Astrocyte of the cerebellum (primary cell): ENCODE results near the gene ANKMY1.

Source experiments
- DNase-seq: peaks from one replicate; pipeline ENCODE4 v3.0.0-alpha.2; 2011; ENCODE audit warnings: low read depth
- H3K4me3 ChIP-seq: 2 replicates; pipeline ENCODE4 v1.5.1; 2011; ENCODE audit warnings: mild to moderate bottlenecking, low read depth, low read length, moderate library complexity
- in situ Hi-C: cut with HindIII; loops from 2 replicates; pipeline ENCODE4 v1.10.0; 2017; ENCODE audit warnings: low sequenced_read_pairs
- TF ChIP-seq, protein P1 (sequence below): IDR thresholded peaks from 2 replicates; pipeline ENCODE4 v1.5.1; 2012; ENCODE audit warnings: low read length, low read depth, moderate library complexity, mild to moderate bottlenecking; ENCODE audit errors: missing control alignments

The ANKMY1 gene

DNA sequence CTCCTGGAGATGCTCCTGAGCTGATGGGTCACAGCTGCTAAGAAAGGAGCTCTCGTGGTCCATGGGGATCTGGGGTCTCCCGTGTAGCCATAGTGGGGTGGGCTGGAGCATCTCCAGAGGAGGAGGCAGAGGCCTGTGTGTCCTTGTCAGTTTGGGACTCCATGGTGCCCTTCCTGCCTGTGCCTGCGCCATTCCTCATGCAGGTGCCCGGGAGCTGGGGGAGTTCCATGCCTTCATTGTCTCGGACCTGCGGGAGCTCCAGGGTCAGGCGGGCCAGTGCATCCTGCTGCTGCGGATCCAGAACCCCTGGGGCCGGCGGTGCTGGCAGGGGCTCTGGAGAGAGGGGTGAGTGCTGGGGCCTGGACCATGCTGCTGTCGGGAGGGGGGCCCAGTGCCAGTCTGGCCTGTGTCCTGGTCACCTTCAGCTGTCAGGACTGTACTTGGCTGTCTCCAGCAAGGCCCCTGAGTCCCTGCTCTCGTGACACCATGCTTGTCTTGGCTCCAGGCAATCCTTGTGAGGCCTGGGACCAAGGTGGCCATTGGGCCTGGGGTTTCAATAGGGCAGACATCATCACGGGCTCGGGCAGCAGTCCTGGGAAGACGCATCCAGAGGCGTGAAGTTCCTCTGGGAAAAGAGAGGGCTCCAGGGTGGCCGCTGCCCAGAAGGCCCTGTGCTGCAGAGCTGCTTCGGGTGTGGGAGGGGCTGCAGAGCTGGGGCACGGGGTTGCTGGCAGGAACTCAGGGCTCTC is 36.1 kb upstream of the ANKMY1 start:
- in situ Hi-C loops, result no loop called here

GRCh38 chr2:240593026-240593702 is 35.4 kb upstream of the ANKMY1 start:
- no peak overlapping the region for H3K4me3 ChIP-seq
- no peak for DNase-seq
- in situ Hi-C loops, result no loop called here
- TF ChIP-seq, protein P1, sequence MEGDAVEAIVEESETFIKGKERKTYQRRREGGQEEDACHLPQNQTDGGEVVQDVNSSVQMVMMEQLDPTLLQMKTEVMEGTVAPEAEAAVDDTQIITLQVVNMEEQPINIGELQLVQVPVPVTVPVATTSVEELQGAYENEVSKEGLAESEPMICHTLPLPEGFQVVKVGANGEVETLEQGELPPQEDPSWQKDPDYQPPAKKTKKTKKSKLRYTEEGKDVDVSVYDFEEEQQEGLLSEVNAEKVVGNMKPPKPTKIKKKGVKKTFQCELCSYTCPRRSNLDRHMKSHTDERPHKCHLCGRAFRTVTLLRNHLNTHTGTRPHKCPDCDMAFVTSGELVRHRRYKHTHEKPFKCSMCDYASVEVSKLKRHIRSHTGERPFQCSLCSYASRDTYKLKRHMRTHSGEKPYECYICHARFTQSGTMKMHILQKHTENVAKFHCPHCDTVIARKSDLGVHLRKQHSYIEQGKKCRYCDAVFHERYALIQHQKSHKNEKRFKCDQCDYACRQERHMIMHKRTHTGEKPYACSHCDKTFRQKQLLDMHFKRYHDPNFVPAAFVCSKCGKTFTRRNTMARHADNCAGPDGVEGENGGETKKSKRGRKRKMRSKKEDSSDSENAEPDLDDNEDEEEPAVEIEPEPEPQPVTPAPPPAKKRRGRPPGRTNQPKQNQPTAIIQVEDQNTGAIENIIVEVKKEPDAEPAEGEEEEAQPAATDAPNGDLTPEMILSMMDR, result no peak

More for the DNA sequence above, 36.1 kb upstream of the ANKMY1 start:
- no peak for DNase-seq
- no peak overlapping the region for H3K4me3 ChIP-seq
- TF ChIP-seq, protein P1, result no peak

- H3K4me3 ChIP-seq, result no peak overlapping the region
- no peak for DNase-seq
- in situ Hi-C loops, result no loop called here
- TF ChIP-seq, protein P1, result no peak
Observed at GRCh38 chr2:240591784-240592183, 34.0 kb upstream of the ANKMY1 start.

DNA sequence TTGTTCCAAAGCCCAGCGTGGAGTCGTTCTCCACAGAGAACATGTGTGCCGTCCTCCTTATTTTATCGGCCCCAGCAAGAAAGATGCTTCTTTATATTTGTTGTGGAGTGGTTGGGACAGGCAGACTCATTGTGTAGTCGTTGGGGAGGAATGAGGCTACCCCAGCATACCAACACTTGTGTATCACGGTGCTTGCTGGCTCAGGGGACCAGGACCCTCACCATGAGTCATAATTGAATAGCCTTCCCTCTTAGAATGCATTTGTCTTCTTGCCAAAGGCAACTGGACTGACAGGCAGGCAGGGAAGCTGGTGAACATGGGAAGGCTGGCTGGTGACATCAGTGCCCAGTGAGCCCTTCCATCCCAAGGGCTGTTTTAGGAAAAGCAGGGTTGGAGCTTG is 33.4 kb upstream of the ANKMY1 start:
- in situ Hi-C loops, result no loop called here
- no peak for DNase-seq
- no peak overlapping the region for H3K4me3 ChIP-seq
- TF ChIP-seq, protein P1, result no peak

DNA sequence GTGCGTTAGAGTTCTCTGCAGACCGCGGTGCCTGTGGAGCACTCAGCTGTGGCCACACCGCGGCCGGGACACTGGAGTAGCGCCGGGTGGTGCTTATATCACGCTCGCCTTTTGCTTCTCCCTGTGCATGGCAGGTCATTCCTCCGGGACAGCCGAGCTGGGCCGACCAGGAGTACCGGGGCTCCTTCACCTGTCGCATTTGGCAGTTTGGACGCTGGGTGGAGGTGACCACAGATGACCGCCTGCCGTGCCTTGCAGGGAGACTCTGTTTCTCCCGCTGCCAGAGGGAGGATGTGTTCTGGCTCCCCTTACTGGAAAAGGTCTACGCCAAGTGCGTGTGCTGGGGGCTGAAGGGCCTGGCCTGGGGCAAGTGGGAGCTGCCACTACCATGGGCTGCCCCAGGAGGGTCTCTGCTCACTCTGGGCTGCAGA is 32.9 kb upstream of the ANKMY1 start:
- TF ChIP-seq, protein P1, result no peak
- DNase-seq, result no peak
- in situ Hi-C loops, result no loop called here
- no peak overlapping the region for H3K4me3 ChIP-seq

DNA sequence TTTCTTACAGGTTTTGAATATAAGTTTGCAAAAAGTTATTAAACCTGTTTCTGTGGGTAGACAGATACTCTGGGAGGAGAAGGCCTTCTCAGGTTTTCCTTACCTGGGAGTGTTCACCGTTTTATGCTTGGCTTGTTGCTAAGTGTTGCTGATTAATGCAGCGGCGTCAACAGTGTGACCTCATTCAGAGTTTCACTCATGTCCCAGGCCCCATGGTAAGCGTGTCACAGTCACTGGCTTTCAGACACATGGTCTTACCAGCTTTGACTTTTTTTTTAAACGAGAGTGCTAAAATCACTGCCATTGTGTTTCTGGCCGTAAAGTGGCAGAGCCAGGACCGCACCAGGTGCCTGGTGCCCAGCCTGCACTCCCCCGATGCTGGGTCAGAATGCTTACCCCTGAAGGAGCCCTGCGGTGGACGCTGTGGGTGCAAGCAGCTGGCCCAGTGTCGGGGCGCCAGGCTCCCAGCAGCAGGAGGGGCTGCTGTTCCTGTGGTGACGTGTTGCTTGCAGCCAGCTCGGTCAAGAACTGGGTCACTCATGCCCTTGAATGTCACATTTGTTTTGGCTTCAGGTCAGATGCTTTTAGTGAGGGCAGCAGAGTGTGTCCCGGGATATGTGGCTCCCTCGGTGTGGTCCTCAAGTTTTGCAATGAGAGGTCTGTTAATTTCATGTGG is 32.2 kb upstream of the ANKMY1 start:
- TF ChIP-seq, protein P1, result no peak
- no peak for DNase-seq
- H3K4me3 ChIP-seq, result no peak overlapping the region
- in situ Hi-C loops, result no loop called here
